Activated CD8-positive, alpha-beta memory T cell treated with anti-CD3 and anti-CD28 coated beads, Interleukin-2, amount 10 ng/mL, durations not matched to agents 7 days and 5 days (primary cell): Measurements from ENCODE around the gene RSBN1. TPM values are rescaled to one million over a fixed set of nuclear protein-coding genes. Genes with fewer than 3 reads are reported as not detected.
"Not testable (repeated sequence)": the region's sequence is repeated elsewhere in the genome, so short reads cannot be mapped to it uniquely, and the experiment has no call there.

Experiments used
- ATAC-seq: fragments of 150-1000 bp; cut with Tn5 transposase; one replicate; pipeline ENCODE4 v1.10.0; 2021; ENCODE audit warnings: moderate library complexity
- CTCF ChIA-PET: fragments of 350-600 bp; sonication (Branson Sonifier 250); formaldehyde crosslinking; loops from one replicate; lab custom pipeline; 2021; ENCODE audit warnings: antibody characterized with exemption; lab: Charles Lee
- DNase-seq: peaks from one replicate; pipeline ENCODE4 v3.0.0-alpha.2; 2020
- H3K27ac Mint-ChIP-seq: one replicate; pipeline ENCODE4 v1.8.0; 2021; ENCODE audit warnings: mild to moderate bottlenecking, mixed read lengths
- H3K27me3 Mint-ChIP-seq: one replicate; pipeline ENCODE4 v1.8.0; 2021; ENCODE audit warnings: mixed read lengths
- H3K36me3 Mint-ChIP-seq: one replicate; pipeline ENCODE4 v1.8.0; 2021; ENCODE audit warnings: mild to moderate bottlenecking, mixed read lengths
- H3K4me1 Mint-ChIP-seq: one replicate; pipeline ENCODE4 v1.8.0; 2021; ENCODE audit warnings: mixed read lengths
- H3K4me3 Mint-ChIP-seq: one replicate; pipeline ENCODE4 v1.8.0; 2021; ENCODE audit warnings: mild to moderate bottlenecking, moderate library complexity, mixed read lengths
- H3K9me3 Mint-ChIP-seq: one replicate; pipeline ENCODE4 v1.8.0; 2022; ENCODE audit warnings: low read depth, mixed read lengths
- total RNA-seq, 2 experiments: library from RNA; stranded (reverse); gene quantifications; one replicate each; pipeline ENCODE4 v1.2.3, GENCODE V29; 2021

The RSBN1 gene
- total RNA-seq, 2 experiments from 2014 or later: 23.7 to 24.9 TPM

DNA sequence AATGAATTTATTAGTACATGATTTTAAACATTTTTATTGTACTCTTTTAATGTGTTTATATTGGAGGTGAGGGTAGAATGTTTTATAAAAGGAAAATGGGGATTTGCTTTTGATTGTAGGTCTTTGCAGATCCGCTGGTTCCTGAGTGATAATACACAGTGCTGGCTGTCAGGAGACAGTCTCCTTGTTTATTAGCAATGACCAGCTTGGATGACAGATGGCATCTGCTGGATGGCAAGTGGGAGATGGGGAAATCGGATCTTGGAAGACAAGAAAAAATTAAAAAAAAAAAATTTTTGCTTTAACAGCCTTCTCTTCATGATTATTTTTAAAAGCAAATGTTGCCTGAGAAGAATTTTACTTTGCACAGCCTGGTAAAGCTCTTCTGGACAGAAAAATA is 48.6 kb downstream of the RSBN1 start:
- no peak overlapping the region for H3K27ac Mint-ChIP-seq
- H3K4me1 Mint-ChIP-seq: peaks cover 38% of the 10 kb centered on the region
- ATAC-seq (no peak), DNase-seq (no peak)
- H3K27me3 Mint-ChIP-seq: no peaks in the 10 kb centered on the region
- no peaks in the 10 kb centered on the region for H3K9me3 Mint-ChIP-seq
- CTCF ChIA-PET: no interaction called here
- peaks cover 43% of the 10 kb centered on the region for H3K36me3 Mint-ChIP-seq
- no peak overlapping the region for H3K4me3 Mint-ChIP-seq

DNA sequence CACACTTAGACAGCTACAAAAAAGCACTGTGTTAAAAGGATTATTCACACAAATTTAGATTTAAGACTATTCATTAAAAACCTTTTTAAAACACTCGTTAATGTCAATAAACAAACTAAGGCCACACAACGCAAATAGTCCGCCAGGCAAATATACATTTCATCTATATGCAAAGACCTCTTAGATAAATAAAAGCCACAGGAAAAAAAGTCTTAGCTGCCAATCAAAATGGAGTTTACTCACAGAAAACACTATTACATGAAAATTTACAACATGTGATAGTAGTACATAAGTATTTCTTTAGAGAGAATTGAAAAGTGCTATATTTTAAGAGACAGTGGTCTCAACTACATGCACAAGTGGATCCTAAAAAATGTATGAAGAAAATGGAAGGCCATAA is 50.3 kb downstream of the RSBN1 start:
- no peaks in the 10 kb centered on the region for H3K27me3 Mint-ChIP-seq
- no peak for DNase-seq
- no peak for ATAC-seq
- H3K9me3 Mint-ChIP-seq: no peaks in the 10 kb centered on the region
- no peak overlapping the region for H3K4me3 Mint-ChIP-seq
- H3K36me3 Mint-ChIP-seq: peaks cover 36% of the 10 kb centered on the region
- CTCF ChIA-PET: interaction anchor here (1.2 kb wide), 1 partner anchor 169 kb away, joined by 3 read pairs; no protein-coding TSS in a partner anchor
- peaks cover 32% of the 10 kb centered on the region for H3K4me1 Mint-ChIP-seq
- no peak overlapping the region for H3K27ac Mint-ChIP-seq

DNA sequence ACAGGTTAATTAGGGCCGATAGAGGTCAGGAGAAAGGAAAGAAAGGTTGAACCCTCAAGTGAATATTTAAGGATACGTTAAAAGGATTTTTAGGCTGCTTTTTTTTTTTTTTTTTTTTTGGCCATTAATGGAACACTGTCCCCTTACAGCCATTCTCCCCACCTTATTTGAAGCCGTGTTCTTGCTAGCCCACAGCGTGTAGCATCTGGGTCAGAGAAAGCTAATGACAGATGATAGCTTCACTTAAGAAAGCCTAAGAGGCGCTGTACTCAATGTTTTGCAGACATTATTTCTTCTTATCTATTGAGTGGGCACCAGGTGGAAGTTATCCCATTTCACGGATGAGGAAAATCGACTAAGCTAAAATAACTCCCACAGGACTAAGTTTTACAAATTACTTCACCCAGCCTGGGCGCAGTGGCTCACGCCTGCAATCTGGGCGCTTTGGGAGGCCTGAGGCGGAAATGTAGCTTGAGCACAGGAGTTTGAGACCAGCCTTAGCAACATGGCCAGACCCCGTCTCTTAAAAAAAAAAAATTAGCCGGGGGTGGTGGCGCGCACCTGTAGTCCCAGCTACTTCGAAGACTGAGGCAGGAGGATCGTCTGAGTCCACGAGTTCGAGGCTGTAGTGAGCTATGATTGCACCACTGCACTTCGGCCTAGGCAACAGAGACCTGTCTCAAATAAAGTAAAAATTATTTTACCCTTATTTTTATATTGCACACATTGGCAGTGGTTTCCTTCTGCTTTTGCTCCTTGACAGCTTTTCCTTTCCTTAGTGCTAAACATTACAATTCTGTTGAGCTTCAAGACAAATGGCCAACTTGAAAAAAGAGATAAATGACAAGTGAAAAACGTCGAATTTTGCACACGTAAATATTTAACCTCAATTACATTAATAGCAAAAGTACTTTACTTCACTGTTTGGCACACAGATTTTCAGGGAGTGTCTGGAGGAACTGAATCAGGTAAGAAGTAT is 51.9 kb downstream of the RSBN1 start:
- H3K27me3 Mint-ChIP-seq: no peaks in the 10 kb centered on the region
- ATAC-seq (no peak), DNase-seq (no peak)
- H3K9me3 Mint-ChIP-seq: no peaks in the 10 kb centered on the region
- peak overlapping the region; percentile 89 for H3K4me3 Mint-ChIP-seq
- peaks cover 33% of the 10 kb centered on the region for H3K36me3 Mint-ChIP-seq
- H3K4me1 Mint-ChIP-seq: peaks cover 34% of the 10 kb centered on the region
- CTCF ChIA-PET: interaction anchor here (0.7 to 2.2 kb wide), 14 partner anchors 7 to 180 kb away, joined by 3 to 10 read pairs (median 4); partner anchors contain the start of gene HIPK1
- H3K27ac Mint-ChIP-seq: peak overlapping the region; percentile 92

DNA sequence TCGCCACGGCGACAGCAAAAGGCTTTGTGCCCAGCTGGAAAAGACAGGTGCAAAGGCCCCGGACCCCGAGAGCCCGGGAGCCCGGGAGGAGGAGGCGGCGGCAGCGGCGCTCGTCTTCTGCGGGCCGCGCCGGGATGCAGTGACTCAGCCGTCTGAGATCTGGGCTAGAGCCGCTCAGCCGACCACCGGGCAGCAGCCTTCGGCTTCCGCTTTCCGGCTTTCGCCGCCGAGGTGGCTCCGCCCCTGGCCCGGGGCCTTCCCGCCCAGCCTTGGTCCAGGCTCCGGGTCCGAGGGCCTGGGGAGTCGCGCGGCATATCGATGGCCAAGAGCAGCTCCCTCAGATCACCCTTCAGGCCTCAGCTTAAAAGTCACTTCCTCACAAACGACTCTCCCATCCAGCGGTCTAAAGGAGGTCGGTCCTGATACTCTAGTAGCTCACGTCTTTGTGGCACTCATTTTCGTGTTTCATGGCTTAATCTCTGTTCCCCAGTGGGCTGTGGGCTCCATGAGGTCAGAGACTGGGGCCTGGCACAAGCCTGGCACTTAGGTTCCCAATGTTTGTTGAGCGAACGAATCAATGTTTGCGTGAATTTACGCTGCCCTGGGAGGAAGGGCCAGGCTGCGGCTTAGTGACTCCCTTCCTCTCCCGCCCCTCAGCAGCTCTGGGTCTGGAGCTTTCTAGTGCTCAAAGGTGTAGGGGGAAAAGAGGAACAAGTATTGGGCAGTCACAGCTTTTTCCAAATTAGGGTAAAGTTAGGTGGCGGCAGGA is 52.8 kb downstream of the RSBN1 start, which contains the start of gene PHTF1:
PHTF1 (minus strand) TSS at position 154 of the 769 bp plus-strand sequence. CDS start 783 bp downstream, outside the sequence.
- peak within 1 kb of the TSS; percentile 93 for H3K27ac Mint-ChIP-seq
- H3K36me3 Mint-ChIP-seq: peaks cover 31% of the 10 kb centered on the region
- H3K4me1 Mint-ChIP-seq: peaks cover 36% of the 10 kb centered on the region
- no peaks in the 10 kb centered on the region for H3K9me3 Mint-ChIP-seq
- ATAC-seq: peak; percentile 88
- DNase-seq: peak; percentile 80
- H3K4me3 Mint-ChIP-seq: peak within 1 kb of the TSS; percentile 89
- CTCF ChIA-PET: interaction anchor here (0.7 to 2.2 kb wide), 16 partner anchors 8 to 181 kb away, joined by 3 to 11 read pairs (median 4); partner anchors contain the start of gene HIPK1
- no peaks in the 10 kb centered on the region for H3K27me3 Mint-ChIP-seq

DNA sequence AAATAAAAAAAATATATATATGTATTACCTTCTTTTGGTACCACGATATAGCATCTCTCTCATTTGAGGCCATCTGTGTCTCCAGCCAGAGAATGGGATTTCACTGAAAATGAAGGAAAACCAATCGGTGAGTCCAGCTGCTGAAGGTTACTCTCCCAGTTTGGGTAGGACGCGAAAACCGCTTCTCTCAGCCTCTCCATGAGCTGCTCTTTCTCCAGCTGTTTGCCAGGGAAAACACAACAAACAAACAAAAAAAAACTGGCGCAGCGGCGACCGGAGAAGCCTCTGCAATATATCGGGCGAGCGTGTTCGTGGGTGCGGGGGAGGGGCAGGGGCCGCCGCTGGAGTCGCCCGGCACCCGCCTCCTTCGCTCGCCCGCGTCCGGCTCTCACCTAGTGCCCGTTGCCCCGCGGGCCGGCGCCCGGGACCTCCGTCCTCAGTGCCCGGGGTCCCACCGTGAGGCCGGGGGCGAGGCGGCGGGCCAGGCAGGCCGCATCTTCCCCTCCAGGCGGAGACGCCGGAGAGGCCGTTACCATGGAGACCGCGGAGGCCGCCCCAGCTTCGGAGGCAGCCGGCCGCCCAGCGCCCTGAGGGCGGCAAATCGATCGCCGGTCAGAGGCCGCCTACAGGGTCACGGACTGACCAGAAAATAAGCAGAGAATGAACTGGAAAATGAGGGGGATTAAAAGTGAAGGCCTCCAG is 53.5 kb downstream of the RSBN1 start:
- CTCF ChIA-PET: interaction anchor here (0.8 to 2.2 kb wide), 14 partner anchors 9 to 171 kb away, joined by 3 to 11 read pairs (median 4); partner anchors contain the start of gene HIPK1
- H3K27ac Mint-ChIP-seq: peak overlapping the region; percentile 93
- ATAC-seq: peak; percentile 71

DNA sequence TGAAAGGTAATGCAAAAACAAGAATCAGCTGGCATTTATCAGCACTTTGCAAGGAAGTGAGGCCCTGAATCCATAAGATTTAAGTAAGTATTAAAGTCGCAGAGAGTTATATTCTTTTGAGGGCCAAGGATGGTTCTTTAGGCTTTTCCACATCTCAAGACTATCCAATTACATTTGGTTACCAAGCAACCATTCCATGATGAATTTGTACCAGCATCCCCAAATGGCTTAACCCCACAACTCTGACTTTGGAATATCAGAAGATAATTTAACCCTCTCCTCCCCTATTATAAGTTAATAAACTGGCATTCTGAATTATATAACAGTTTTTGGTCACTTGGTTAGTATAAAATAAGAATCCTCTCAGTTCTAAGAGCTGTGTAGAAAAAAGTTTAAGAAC is 55.8 kb downstream of the RSBN1 start:
- Mint-ChIP-seq H3K4me3 (peak overlapping the region; percentile 4), H3K9me3 (no peaks in the 10 kb centered on the region), H3K27me3 (no peaks in the 10 kb centered on the region), H3K27ac (peak overlapping the region; percentile 17), H3K4me1 (peaks cover 35% of the 10 kb centered on the region), H3K36me3 (peaks cover 33% of the 10 kb centered on the region)
- DNase-seq (no peak), ATAC-seq (no peak)
- CTCF ChIA-PET: no interaction called here

More for the DNA sequence above, 53.5 kb downstream of the RSBN1 start:
- H3K4me1 Mint-ChIP-seq: peaks cover 36% of the 10 kb centered on the region
- H3K4me3 Mint-ChIP-seq: peak overlapping the region; percentile 89
- peak; percentile 81 for DNase-seq
- no peaks in the 10 kb centered on the region for H3K27me3 Mint-ChIP-seq
- H3K36me3 Mint-ChIP-seq: peaks cover 29% of the 10 kb centered on the region
- no peaks in the 10 kb centered on the region for H3K9me3 Mint-ChIP-seq

DNA sequence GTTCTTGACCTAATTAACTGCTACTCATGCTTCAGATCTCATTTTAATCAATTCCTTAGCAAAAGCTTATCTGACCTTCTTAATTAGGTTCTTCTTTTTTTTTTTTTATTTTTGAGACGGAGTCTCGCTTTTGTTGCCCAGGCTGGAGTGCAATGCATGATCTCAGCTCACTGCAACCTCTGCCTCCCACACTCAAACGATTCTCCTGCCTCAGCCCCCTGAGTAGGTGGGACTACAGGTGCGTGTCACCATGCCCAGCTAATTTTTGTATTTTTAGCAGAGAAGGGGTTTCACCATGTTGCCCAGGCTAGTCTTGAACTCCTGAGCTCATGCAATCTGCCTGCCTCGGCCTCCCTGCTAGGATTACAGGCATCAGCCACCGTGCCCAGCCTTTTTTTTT is 58.9 kb downstream of the RSBN1 start:
- ATAC-seq, DNase-seq, H3K9me3 Mint-ChIP-seq, H3K27ac Mint-ChIP-seq, H3K27me3 Mint-ChIP-seq, H3K4me3 Mint-ChIP-seq: not testable (repeated sequence)
- H3K4me1 Mint-ChIP-seq: peaks cover 25% of the 10 kb centered on the region
- peaks cover 36% of the 10 kb centered on the region for H3K36me3 Mint-ChIP-seq
- CTCF ChIA-PET: interaction anchor here (1.6 kb wide), 1 partner anchor 10 kb away, joined by 5 read pairs; no protein-coding TSS in a partner anchor

DNA sequence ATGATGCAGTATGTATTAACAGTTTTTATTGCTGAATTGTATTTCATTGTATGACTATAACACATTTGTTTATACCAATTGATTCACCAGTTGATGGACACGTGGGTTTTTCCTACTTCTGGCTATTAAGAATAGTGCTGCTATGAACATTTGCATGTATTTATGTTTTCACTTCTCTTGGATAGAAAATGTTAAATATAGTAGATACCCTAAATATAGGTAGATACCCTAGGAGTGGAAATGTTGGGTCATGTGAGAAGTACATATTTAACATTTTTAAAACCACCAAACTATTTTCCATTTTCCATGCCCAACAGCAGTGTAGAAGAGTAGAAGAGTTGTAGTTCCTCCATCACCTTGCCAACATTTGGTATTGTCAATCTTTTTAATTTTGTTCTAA is 60.8 kb downstream of the RSBN1 start:
- CTCF ChIA-PET: no interaction called here
- Mint-ChIP-seq H3K27ac (no peak overlapping the region), H3K36me3 (peaks cover 34% of the 10 kb centered on the region)

DNA sequence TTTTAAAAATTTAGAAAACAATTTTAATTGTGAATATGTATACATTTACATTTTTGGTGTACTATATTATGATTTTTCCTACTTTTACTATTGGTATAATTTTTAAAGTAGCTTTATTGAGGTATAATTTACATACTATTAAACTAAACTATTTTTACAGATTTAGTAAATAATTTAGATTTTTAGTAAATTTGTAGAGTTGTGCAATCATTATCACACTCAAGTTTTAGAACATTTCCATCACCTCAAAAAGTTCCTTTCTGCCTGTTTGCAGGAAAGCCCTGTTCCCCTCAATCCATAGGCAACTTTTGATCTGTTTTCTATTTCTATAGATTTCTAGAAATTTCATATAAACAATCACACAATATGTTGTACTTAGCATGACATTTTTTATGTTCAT is 61.2 kb downstream of the RSBN1 start:
- CTCF ChIA-PET: no interaction called here
- H3K4me3 Mint-ChIP-seq: no peak overlapping the region
- H3K4me1 Mint-ChIP-seq: peaks cover 12% of the 10 kb centered on the region
- no peaks in the 10 kb centered on the region for H3K9me3 Mint-ChIP-seq
- ATAC-seq (no peak), DNase-seq (no peak)
- H3K36me3 Mint-ChIP-seq: peaks cover 30% of the 10 kb centered on the region
- no peaks in the 10 kb centered on the region for H3K27me3 Mint-ChIP-seq
- no peak overlapping the region for H3K27ac Mint-ChIP-seq

More for the DNA sequence above, 60.8 kb downstream of the RSBN1 start:
- no peak for DNase-seq
- Mint-ChIP-seq H3K4me1 (peaks cover 16% of the 10 kb centered on the region), H3K27me3 (no peaks in the 10 kb centered on the region), H3K9me3 (no peaks in the 10 kb centered on the region), H3K4me3 (no peak overlapping the region)
- no peak for ATAC-seq

DNA sequence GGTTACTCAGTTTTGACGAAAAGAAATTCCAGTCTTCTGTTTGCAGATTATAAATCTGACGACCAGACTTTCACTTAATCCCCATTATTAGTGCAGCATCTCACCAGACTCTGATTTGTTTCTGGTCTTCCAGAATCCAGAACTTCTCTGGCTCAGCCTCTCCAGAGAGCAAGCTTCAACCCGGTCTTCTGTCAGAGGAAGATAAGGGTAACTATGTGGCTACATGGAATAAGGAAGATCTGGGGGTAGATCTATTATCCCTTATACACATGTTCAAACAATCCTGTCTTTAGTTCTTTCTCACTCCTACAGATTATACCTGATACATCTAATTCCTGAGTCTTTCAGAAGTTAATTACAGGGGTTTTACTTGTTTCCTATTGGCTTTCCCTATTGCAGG is 62.9 kb downstream of the RSBN1 start:
- DNase-seq (no peak), ATAC-seq (no peak)
- H3K27ac Mint-ChIP-seq: no peak overlapping the region
- peaks cover 22% of the 10 kb centered on the region for H3K36me3 Mint-ChIP-seq
- H3K4me3 Mint-ChIP-seq: no peak overlapping the region
- H3K4me1 Mint-ChIP-seq: peaks cover 2% of the 10 kb centered on the region
- H3K9me3 Mint-ChIP-seq: no peaks in the 10 kb centered on the region
- H3K27me3 Mint-ChIP-seq: no peaks in the 10 kb centered on the region
- CTCF ChIA-PET: no interaction called here

DNA sequence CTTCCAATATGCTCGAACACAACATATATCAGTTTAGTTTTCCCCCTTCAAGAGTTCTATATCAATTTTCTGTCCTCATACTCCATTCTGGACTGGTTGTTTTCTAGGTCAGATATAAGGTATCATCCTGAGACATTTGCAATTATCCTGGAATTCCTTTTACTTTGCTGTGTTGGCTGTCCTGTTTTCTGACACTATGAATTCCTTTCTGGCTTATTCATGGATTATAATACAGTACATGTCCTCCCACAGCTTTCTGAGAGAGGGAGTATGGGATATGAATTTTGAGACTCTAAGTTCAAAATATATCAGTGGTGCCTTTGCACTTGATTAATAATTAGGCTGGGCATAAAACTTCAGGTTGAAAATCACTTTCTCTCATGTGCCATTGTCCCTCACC is 64.9 kb downstream of the RSBN1 start:
- peaks cover 7% of the 10 kb centered on the region for H3K4me1 Mint-ChIP-seq

DNA sequence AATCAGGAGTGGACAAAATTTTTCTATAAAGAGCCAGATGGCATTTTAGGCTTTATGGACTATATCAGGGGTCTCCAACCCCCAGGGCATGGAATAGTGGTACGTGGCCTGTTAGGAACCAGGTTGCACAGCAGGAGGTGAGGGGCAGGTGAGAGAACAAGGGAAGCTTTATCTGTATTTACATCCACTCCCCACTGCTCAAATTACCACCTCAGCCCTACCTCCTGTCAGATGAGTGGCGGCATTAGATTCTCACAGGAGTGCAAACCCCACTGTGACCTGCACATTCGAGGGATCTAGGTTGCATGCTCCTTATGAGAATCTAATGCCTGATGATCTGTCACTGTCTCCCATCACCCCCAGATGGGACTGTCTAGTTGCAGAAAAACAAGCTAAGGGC is 66.9 kb downstream of the RSBN1 start:
- Mint-ChIP-seq H3K27ac (no peak overlapping the region), H3K4me1 (peaks cover 12% of the 10 kb centered on the region), H3K4me3 (no peak overlapping the region), H3K27me3 (no peaks in the 10 kb centered on the region), H3K36me3 (peaks cover 23% of the 10 kb centered on the region), H3K9me3 (no peaks in the 10 kb centered on the region)
- ATAC-seq (no peak), DNase-seq (no peak)
- CTCF ChIA-PET: no interaction called here

More for the DNA sequence above, 64.9 kb downstream of the RSBN1 start:
- no peak overlapping the region for H3K27ac Mint-ChIP-seq
- H3K9me3 Mint-ChIP-seq: no peaks in the 10 kb centered on the region
- H3K4me3 Mint-ChIP-seq: no peak overlapping the region
- CTCF ChIA-PET: interaction anchor here (0.9 kb wide), 1 partner anchor 26 kb away, joined by 3 read pairs; no protein-coding TSS in a partner anchor
- no peaks in the 10 kb centered on the region for H3K27me3 Mint-ChIP-seq
- peaks cover 18% of the 10 kb centered on the region for H3K36me3 Mint-ChIP-seq
- no peak for ATAC-seq
- DNase-seq: no peak
